HG02840 (cell line): ENCODE results near the gene CFAP126.
"Not testable (repeated sequence)": the region's sequence is repeated elsewhere in the genome, so short reads cannot be mapped to it uniquely, and the experiment has no call there.

Source experiments
- ATAC-seq: cut with Tn5 transposase; IDR thresholded peaks from one replicate; pipeline ENCODE4 v1.9.1; 2021; ENCODE audit warnings: mild to moderate bottlenecking, moderate library complexity, moderate number of reproducible peaks; ENCODE audit not compliant: unreplicated experiment, low FRiP score

Gene CFAP126

DNA sequence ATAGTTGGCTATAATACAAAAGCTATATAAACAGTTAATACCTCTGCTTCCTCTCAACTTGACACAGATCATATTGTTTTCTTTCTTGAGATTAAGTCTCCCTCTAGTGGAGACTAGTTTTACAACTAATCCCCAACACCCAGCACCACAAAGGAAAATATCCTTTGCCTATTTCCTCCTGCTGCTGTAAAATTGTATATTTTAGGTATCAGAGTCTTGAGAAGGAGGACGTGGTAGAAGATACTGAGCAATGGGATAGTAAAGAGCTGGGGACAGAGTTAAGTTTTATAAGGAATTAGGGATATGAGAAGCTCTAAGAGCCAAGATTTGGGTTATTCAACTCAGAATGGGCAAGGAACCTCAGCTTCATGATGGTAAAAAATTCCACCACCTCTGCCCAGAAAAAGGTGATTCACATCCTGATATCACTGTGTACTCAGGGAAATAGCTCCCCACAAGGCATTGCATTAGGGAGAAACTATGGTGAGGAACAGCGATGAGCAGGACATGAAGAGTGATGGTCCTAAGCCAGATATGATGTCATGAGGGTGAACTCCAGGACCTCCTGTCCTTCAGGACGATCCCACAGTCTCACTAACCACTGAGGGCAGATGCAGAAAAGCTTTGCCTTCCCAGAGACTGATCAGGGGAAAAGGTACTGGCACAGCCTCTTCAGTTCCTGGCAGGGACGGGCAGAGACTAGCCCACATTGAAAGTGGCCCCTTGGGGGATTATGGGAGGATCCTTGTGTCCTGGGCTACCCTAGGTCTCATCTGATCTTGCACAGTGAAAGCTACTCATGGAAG is 14.7 kb upstream of the CFAP126 start:
- no peak for ATAC-seq

DNA sequence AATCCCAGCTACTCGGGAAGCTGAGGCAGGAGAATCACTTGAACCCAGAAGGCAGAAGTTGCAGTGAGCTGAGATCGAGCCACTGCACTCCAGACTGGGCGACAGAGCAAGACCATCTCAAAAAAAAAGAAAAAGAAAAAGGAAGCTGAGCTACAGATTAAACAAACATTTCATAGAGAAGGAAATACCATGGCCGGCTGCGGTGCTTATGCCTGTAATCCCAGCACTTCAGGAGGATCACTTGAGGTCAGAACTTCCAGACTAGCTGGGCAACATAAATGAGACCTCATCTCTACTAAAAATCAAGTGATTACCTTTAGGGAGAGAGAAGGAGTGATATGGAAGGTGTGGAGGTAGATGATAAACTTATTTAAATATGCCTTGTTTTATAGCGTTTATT is 14.0 kb upstream of the CFAP126 start:
- no peak for ATAC-seq

GRCh38 chr1:161379071-161379470 is 11.4 kb upstream of the CFAP126 start:
- no peak for ATAC-seq

DNA sequence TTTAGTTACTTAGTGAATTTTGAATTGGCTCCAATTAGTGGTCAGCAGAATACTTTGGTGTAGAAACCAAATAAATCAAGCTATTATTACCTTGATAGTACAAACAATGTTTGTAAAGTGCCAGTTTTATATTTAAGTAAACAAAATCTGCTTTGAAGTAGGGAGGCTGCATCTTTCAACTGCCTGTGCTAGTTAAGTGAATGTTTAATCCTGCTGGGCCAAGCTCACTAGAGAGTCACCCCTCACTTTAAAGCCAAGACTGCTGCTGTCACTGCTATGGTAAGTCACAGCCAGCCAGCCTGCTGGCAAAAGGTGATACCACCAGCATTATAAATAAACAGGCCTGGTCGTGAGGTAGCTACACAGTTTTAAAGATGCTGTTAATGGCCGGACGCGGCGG is 10.3 kb upstream of the CFAP126 start:
- ATAC-seq = no peak

- no peak for ATAC-seq
These were observed 6.7 kb upstream of the CFAP126 start for GRCh38 chr1:161374373-161374772.

DNA sequence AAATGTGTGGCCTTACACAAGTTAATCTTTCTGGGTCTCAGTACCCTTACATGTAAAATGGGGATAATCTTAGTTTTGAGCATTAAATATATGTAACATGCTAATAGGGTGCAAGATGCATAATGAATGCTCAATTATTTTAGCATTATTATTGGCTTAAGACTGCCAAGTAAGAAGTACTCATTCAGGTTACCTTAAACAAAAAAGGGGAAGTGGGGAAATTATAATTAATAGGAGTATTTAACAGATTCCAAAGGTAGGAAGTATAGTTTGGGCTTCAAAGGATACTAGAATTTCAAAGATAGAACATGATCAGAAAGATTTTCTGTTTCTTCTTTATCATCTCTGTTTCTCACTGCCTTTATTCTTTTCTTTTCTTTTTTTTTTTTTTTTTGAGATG is 5.8 kb upstream of the CFAP126 start:
- ATAC-seq = no peak

DNA sequence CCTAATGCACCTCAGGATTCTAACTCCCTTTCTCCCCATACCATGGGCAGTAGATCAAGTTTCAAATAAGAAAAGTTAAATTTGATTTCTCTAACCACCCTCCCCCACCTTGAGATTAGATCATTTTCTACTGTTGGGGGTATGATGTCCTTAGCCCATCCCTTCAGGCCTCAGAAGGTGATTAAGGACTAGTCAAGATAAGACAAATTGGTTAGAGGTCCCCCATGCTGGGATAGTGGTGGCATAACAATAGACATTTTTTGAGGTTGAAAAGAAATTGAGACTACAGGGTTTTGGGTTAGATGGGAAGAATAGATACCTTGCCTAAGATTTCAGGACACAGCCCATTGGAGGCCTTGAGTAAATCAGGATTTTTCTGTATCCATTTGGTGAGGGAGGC is 2.5 kb downstream of the CFAP126 start:
- ATAC-seq = no peak

- no peak for ATAC-seq
These were observed 3.3 kb downstream of the CFAP126 start for GRCh38 chr1:161364332-161364731.

- no peak for ATAC-seq
These were observed 8.4 kb downstream of the CFAP126 start for GRCh38 chr1:161359291-161359690.

GRCh38 chr1:161357073-161357472 is 10.6 kb downstream of the CFAP126 start:
- ATAC-seq = no peak

DNA sequence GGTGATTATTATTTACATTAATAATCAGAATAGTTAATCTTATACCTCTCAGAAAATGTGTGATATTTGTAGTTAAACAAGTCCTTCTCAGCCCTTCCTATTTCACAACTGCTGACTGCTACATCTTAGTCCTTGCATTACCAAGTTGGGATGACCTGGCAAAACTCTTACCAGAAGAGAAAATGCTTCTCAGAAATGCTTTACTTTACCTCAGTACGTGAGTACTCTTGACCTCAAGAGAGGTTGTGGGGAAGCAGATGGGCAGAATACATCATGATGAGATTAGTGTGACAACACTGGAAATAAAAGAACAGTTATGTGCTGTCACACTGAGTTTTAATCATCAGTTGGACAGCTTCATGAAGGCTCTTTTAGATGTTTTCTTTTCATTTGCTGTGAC is 16.2 kb downstream of the CFAP126 start:
- no peak for ATAC-seq

DNA sequence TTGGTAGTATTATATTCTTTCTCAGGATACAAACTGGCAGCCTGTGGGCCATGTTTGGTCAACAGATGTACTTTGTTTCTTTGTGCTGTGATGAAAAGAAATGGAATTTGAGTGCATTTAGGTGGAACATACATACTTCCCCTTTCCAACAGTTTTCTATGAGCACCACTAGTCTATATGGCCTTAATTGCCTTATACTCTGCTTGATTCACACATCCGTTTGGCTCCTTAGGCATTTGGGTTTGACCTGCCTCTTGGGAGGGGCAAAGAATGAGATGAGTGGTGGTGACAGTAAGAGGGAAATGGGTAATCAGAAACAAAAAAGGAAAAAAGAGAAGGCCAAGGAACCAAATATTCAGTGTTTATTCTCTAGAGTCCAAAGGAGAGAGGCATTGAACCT is 17.0 kb downstream of the CFAP126 start:
- no peak for ATAC-seq

- ATAC-seq = no peak
These were observed 24.9 kb downstream of the CFAP126 start for GRCh38 chr1:161342821-161343220.

DNA sequence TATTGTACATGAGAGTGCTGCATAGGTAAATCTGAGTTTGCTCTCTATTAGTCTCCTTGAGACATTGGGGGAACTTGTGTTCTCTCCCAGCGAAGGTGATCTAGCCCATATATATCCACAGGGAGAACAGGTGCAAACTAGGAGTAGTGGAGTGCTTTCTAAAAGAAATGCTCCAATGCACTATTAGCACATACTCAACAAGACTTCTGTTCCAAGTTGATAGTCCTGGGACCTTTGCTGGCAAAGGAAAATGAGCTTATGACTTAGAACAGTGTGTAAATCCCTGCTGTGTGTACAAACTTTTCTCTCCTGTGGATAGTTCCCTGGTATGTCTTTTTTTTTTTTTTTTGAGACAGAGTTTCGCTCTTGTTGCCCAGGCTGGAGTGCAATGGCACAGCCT is 25.5 kb downstream of the CFAP126 start:
- no peak for ATAC-seq

GRCh38 chr1:161335796-161336195 is 31.9 kb downstream of the CFAP126 start:
- ATAC-seq = no peak

DNA sequence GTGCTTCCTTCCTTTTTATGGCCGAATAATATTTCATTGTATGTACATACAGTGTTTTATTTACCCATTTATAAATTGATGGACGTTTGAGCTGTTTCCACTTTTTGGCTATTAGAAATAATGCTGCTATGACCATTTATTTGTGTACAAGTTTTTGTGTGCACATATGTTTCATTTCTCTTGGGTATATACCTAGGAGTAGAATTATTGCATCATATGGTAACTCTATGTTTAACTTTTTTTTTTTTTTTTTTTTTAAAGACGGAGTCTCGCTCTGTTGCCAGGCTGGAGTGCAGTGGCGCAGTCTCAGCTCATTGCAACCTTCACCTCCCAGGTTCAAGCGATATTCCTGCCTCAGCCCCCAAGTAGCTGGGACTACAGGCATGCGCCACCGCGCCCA is 34.5 kb downstream of the CFAP126 start:
- no peak for ATAC-seq

DNA sequence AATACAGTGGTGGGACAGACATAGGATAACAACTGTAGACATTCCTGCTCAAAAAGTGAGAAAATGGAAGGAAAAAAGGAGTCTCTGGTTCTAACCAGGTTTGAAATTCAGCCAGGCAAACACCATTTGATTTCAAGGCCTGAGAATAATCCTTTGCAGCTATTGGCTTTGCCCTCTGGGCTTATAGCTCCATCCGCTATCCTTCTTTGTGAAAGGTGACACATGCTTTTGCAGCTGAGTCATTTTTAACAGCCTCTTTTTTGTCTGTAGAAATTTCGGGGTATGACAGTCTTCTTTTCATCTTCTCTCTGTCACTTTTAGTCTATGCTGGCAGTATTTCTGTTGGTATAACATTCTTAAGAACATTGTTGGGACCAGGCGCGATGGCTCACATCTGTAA is 37.3 kb downstream of the CFAP126 start:
- no peak for ATAC-seq

GRCh38 chr1:161324020-161324419 is 43.7 kb downstream of the CFAP126 start:
- ATAC-seq = no peak

GRCh38 chr1:161315841-161316674 is 51.6 kb downstream of the CFAP126 start:
- not testable (repeated sequence) for ATAC-seq
